Vagina (tissue), 2 donors: ENCODE measurements around the gene TPSG1. TPM values are rescaled to one million over a fixed set of nuclear protein-coding genes. Genes with fewer than 3 reads are reported as not detected.
"Not testable (repeated sequence)": the region's sequence is repeated elsewhere in the genome, so short reads cannot be mapped to it uniquely, and the experiment has no call there.

ENCODE experiments used
- DNase-seq, 2 donors: peaks; one replicate each; pipeline ENCODE4 v3.0.0-alpha.2; 2017; ENCODE audit errors: extremely low spot score in 2 of 2
- H3K27ac ChIP-seq: fragments of 200-600 bp; sonication (generic); one replicate; pipeline ENCODE4 v1.5.1; 2019
- H3K27me3 ChIP-seq: fragments of 200-600 bp; sonication (generic); one replicate; pipeline ENCODE4 v1.5.1; 2019
- H3K36me3 ChIP-seq, 2 donors: fragments of 200-600 bp; sonication (generic); one replicate each; pipeline ENCODE4 v1.5.1; 2017 to 2019
- H3K4me1 ChIP-seq: fragments of 200-600 bp; sonication (generic); one replicate; pipeline ENCODE4 v1.5.1; 2019
- H3K4me3 ChIP-seq, 2 donors: fragments of 200-600 bp; sonication (generic); 1 replicate in 1 of 2; 2 replicates in 1 of 2; pipeline ENCODE4 v1.5.1; 2016 to 2019
- H3K9me3 ChIP-seq: fragments of 200-600 bp; sonication (generic); one replicate; pipeline ENCODE4 v1.5.1; 2019
- CTCF ChIP-seq, 3 experiments: fragments of 450-650 bp in 2 of 3; fragments of 200-600 bp in 1 of 3; sonication (generic) in 1 of 3; IDR thresholded peaks; one replicate each; pipeline ENCODE4 v1.5.1; 2017 to 2019; ENCODE audit warnings: antibody characterized with exemption in 3 of 3, mild to moderate bottlenecking in 2 of 3, moderate library complexity in 2 of 3
- POLR2A ChIP-seq, 2 donors: fragments of 450-650 bp; IDR thresholded peaks; one replicate each; pipeline ENCODE4 v1.6.1; 2017; ENCODE audit warnings: antibody characterized with exemption in 2 of 2, mild to moderate bottlenecking in 2 of 2, moderate library complexity in 2 of 2
- POLR2AphosphoS5 ChIP-seq, 2 donors: sonication (generic); formaldehyde crosslinking; IDR thresholded peaks; one replicate each; pipeline ENCODE4 v1.9.0; 2017; ENCODE audit warnings: antibody characterized with exemption in 2 of 2, mild to moderate bottlenecking in 2 of 2, low read depth in 1 of 2; ENCODE audit not compliant: insufficient read depth in 1 of 2
- intact Hi-C: fragments of 100-400 bp; cut with DNase I; formaldehyde crosslinking; loops from one replicate; pipeline ENCODE4 v1.15.1; 2023
- total RNA-seq: library from RNA; depleted of rRNA; stranded (reverse); fragments of >200 nt; gene quantifications from one replicate; pipeline ENCODE4 v1.2.3, GENCODE V29; 2016

TPSG1 gene
- total RNA-seq, 1 donor from 2014 or later: not detected

DNA sequence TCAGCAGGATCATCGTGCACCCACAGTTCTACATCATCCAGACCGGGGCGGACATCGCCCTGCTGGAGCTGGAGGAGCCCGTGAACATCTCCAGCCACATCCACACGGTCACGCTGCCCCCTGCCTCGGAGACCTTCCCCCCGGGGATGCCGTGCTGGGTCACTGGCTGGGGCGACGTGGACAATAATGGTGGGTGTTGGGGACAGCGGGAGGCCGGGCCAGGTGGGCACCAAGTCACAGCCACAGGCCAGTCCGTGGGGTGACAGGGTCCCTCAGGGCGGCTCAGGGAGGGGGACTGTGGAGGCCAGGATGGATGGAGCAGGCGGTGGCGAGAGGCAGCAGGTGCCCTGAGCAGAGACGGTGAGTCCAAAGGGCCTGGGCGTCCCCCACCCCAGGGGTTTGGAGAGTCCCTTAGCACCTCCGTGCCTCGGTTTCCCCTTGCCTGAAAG is 31.8 kb upstream of the TPSG1 start:
- peaks cover 8% of the 10 kb centered on the region for H3K27me3 ChIP-seq
- H3K27ac ChIP-seq: no peak overlapping the region
- H3K36me3 ChIP-seq: no peaks in the 10 kb centered on the region
- no peak for TF ChIP-seq POLR2AphosphoS5 (IDR thresholded peaks at IDR 0.05; ENCODE audit: insufficient read depth in 1 of 2, low read depth in 1 of 2)
- intact Hi-C loops: no loop called here
- peaks cover 7% of the 10 kb centered on the region for H3K4me1 ChIP-seq
- DNase-seq: no peak
- H3K9me3 ChIP-seq: no peaks in the 10 kb centered on the region
- no peak overlapping the region for H3K4me3 ChIP-seq

DNA sequence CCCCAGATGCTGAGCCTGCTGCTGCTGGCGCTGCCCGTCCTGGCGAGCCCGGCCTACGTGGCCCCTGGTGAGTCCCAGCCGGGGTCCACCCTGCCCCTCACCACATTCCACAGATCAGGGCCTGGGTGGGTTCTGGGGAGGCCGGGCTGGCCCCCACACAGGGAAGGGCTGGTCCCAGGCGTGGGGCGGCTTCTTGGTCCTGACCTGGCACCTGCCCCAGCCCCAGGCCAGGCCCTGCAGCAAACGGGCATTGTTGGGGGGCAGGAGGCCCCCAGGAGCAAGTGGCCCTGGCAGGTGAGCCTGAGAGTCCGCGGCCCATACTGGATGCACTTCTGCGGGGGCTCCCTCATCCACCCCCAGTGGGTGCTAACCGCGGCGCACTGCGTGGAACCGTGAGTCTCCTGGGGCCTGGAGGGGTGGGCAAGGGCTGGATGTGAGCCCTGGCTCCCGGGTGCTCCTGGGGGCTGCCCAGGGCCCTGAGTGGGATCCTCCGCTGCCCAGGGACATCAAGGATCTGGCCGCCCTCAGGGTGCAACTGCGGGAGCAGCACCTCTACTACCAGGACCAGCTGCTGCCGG is 31.3 kb upstream of the TPSG1 start:
- H3K27me3 ChIP-seq, H3K36me3 ChIP-seq, DNase-seq, H3K4me1 ChIP-seq, H3K9me3 ChIP-seq, H3K4me3 ChIP-seq, H3K27ac ChIP-seq, intact Hi-C loops: not testable (repeated sequence)

DNA sequence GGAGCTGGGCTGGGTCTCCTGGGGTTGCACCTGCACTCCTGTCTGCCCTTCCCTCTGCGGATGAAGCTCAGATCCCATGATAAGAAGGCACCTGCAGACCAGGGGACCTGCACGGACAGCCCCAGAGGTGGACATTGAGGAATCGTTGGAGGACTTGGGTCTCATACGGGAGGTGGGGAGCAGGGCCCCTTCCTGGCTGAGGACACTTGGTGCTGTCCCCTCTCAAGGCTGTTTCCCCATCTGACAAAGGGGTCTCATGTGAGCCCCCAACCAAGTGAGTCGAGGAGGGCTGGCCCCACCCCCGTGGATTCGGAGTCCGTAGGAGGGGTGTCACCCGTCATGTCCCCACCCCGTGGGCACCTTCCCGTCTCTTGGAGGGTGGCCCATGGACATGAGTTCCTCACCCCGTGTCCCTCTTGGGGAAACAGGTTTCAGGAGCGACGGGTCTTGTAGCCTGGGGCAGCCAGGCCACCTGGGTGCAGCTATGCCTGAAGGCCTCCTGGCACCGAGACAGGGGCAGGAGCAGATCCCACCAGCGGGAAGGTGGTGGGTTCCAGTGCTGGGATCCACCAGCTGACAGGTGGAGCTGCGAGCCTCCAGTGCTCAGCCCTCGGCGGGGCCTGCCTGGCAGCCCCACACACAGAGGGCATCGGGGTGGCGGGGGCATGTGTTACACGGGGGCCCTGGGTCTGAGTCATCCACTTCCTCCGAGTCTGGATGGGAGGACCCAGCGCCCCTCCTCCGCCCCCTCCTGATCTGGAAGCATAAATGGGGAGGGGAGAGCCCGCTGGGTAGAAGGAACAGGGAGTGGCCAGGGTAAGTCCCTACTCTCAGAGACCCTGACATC is 30.4 kb upstream of the TPSG1 start, which contains the start of gene TPSD1:
Gene TPSD1 (plus strand): TSS at position 794 of the 847 bp plus-strand sequence. CDS start 212 bp downstream, outside the sequence.
- H3K4me1 ChIP-seq, H3K27me3 ChIP-seq, H3K4me3 ChIP-seq, H3K36me3 ChIP-seq, DNase-seq, H3K9me3 ChIP-seq, intact Hi-C loops, H3K27ac ChIP-seq: not testable (repeated sequence)

DNA sequence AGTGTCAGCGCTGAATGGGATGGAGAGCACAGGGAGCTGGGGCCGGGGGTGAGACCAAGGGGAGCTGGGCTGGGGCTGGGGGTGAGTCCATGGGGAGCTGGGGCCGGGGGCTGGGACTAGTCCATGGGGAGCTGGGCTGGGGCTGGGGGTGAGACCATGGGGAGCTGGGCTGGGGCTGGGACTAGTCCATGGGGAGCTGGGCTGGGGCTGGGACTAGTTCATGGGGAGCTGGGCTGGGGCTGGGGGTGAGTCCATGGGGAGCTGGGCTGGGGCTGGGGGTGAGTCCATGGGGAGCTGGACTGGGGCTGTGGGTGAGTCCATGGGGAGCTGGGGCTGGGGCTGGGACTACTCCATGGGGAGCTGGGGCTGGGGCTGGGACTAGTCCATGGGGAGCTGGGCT is 29.8 kb upstream of the TPSG1 start:
- H3K27ac ChIP-seq, H3K36me3 ChIP-seq, DNase-seq, H3K4me3 ChIP-seq, H3K4me1 ChIP-seq, H3K27me3 ChIP-seq, intact Hi-C loops, H3K9me3 ChIP-seq: not testable (repeated sequence)

GRCh38 chr16:1253701-1254364 is 28.8 kb upstream of the TPSG1 start:
- intact Hi-C loops, H3K4me3 ChIP-seq: not testable (repeated sequence)

DNA sequence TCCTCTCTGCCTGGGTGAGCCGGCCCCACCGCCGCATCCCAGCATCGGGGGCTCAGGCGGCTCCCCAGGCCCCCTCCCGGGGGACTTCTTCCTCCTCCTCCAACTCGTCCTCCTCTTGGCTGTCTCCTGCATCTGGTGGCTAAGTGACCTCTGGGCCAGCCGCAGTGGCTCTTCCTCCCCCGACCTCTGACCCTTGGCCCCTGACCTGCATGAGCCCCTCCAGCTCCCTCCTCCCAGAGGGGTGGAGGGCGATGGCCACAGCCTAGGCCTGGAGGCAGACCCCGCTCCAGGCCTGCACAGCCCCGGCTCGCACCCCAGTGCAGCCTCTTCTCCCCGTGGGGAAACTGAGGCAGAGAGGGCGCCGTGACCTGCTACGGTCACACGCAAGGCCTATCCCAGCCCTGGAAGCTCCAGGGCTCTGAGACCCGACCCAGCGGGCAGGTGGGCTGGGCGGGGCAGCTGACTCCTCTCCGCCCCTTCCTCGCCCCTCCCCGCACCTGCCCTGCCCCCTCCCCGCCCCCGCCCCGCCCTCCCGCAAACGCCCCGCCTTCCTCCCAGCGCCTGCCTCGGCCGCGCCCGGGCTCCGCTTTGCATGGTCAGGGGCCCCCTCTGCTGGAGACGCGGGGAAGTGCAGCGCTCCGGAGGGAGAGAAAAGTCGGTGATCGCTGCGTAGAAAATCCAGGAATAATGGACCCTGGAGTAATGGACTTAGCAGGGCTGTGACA is 24.1 kb upstream of the TPSG1 start:
- H3K4me3 ChIP-seq, H3K9me3 ChIP-seq, intact Hi-C loops, DNase-seq, H3K27ac ChIP-seq, H3K27me3 ChIP-seq, H3K4me1 ChIP-seq, H3K36me3 ChIP-seq: not testable (repeated sequence)

More at GRCh38 chr16:1253701-1254364, 28.8 kb upstream of the TPSG1 start:
- DNase-seq, H3K4me1 ChIP-seq, H3K27ac ChIP-seq, H3K36me3 ChIP-seq, H3K9me3 ChIP-seq, H3K27me3 ChIP-seq: not testable (repeated sequence)

- intact Hi-C loops, H3K36me3 ChIP-seq, H3K9me3 ChIP-seq, H3K4me3 ChIP-seq, H3K27me3 ChIP-seq, H3K27ac ChIP-seq, H3K4me1 ChIP-seq, DNase-seq: not testable (repeated sequence)
Measured at GRCh38 chr16:1247903-1248537, 23.0 kb upstream of the TPSG1 start.

GRCh38 chr16:1245452-1246020 is 20.5 kb upstream of the TPSG1 start:
- H3K9me3 ChIP-seq: no peaks in the 10 kb centered on the region
- no peaks in the 10 kb centered on the region for H3K4me1 ChIP-seq
- no peaks in the 10 kb centered on the region for H3K36me3 ChIP-seq
- intact Hi-C loops: no loop called here
- no peak for DNase-seq
- no peak for TF ChIP-seq POLR2AphosphoS5 (IDR thresholded peaks at IDR 0.05; ENCODE audit: insufficient read depth in 1 of 2, low read depth in 1 of 2)
- no peak for TF ChIP-seq CTCF (IDR thresholded peaks at IDR 0.05)
- TF ChIP-seq POLR2A (IDR thresholded peaks at IDR 0.05): no peak
- H3K4me3 ChIP-seq: no peak overlapping the region
- no peaks in the 10 kb centered on the region for H3K27me3 ChIP-seq
- no peak overlapping the region for H3K27ac ChIP-seq
